Neutrophil (primary cell): Measurements from ENCODE around the gene BDNF.

Experiments
- H3K27ac ChIP-seq: fragments of 200-600 bp; sonication (generic); 2 replicates; pipeline ENCODE4 v1.5.1; 2016; ENCODE audit warnings: mild to moderate bottlenecking, moderate library complexity
- H3K27me3 ChIP-seq: fragments of 200-600 bp; sonication (generic); 2 replicates; pipeline ENCODE4 v1.6.0; 2016; ENCODE audit warnings: mild to moderate bottlenecking
- H3K36me3 ChIP-seq: fragments of 200-600 bp; sonication (generic); 2 replicates; pipeline ENCODE4 v1.5.1; 2017
- H3K4me1 ChIP-seq, 2 experiments: fragments of 200-600 bp in 1 of 2; sonication (generic) in 1 of 2; 1 replicate in 1 of 2; 2 replicates in 1 of 2; pipeline versions ENCODE4 v1.5.1 to v1.6.1; 2013 to 2016; ENCODE audit warnings: low read depth in 1 of 2, low read length in 1 of 2, mild to moderate bottlenecking in 1 of 2, moderate library complexity in 1 of 2; ENCODE audit not compliant: control insufficient read depth in 1 of 2, insufficient read depth in 1 of 2
- H3K4me3 ChIP-seq, 2 experiments: fragments of 200-600 bp in 1 of 2; sonication (generic) in 1 of 2; 1 replicate in 1 of 2; 2 replicates in 1 of 2; pipeline ENCODE4 v1.5.1; 2013 to 2016; ENCODE audit warnings: low read depth in 1 of 2, low read length in 1 of 2, mild to moderate bottlenecking in 1 of 2, moderate library complexity in 1 of 2
- H3K9me3 ChIP-seq: fragments of 200-600 bp; sonication (generic); 2 replicates; pipeline ENCODE4 v1.5.1; 2016
- CTCF ChIP-seq: fragments of 200-600 bp; sonication (generic); IDR thresholded peaks from 2 replicates; pipeline ENCODE4 v1.5.1; 2016; ENCODE audit warnings: antibody characterized with exemption

The BDNF gene

GRCh38 chr11:27658535-27659236, 41.6 kb downstream of the BDNF start:
- no peaks in the 10 kb centered on the region for H3K9me3 ChIP-seq
- H3K27ac ChIP-seq, result no peak overlapping the region
- TF ChIP-seq CTCF, result no peak
- H3K36me3 ChIP-seq, result no peaks in the 10 kb centered on the region
- no peaks in the 10 kb centered on the region for H3K27me3 ChIP-seq
- no peaks in the 10 kb centered on the region for H3K4me1 ChIP-seq
- H3K4me3 ChIP-seq, result no peak overlapping the region

- Histone ChIP-seq H3K9me3 (no peaks in the 10 kb centered on the region), H3K36me3 (no peaks in the 10 kb centered on the region), H3K4me1 (no peaks in the 10 kb centered on the region), H3K27me3 (no peaks in the 10 kb centered on the region), H3K27ac (no peak overlapping the region), H3K4me3 (no peak overlapping the region)
- TF ChIP-seq CTCF, result no peak
Observed at GRCh38 chr11:27656806-27657483, 43.3 kb downstream of the BDNF start.

DNA sequence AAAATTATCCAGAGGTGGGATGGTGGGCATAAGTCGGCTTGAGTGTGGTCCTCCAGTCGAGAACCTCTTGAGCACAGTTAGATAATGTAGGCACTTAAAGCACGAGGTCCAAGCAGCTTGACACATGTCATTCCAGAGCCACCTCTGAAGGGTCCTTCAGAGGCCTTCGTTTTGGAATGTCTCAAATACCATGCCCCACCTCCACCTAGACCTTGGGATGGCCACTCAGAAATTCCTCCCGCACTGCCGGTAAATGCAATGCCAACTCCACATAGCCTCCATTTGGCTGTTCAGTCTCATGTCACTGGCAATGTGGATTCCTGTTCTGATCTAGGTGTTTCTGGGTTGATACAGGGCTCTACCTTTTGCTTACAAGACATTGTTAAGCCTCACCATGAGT, 43.9 kb downstream of the BDNF start:
- Histone ChIP-seq H3K27me3 (no peaks in the 10 kb centered on the region), H3K4me1 (no peaks in the 10 kb centered on the region), H3K4me3 (no peak overlapping the region), H3K9me3 (no peaks in the 10 kb centered on the region), H3K27ac (no peak overlapping the region), H3K36me3 (no peaks in the 10 kb centered on the region)
- no peak for TF ChIP-seq CTCF

GRCh38 chr11:27653990-27654758, 46.1 kb downstream of the BDNF start:
- TF ChIP-seq CTCF, result no peak
- Histone ChIP-seq H3K9me3 (no peaks in the 10 kb centered on the region), H3K36me3 (no peaks in the 10 kb centered on the region), H3K4me3 (no peak overlapping the region), H3K27ac (no peak overlapping the region), H3K27me3 (no peaks in the 10 kb centered on the region), H3K4me1 (no peaks in the 10 kb centered on the region)

GRCh38 chr11:27651711-27652110, 48.5 kb downstream of the BDNF start:
- Histone ChIP-seq H3K4me1 (no peaks in the 10 kb centered on the region), H3K9me3 (no peaks in the 10 kb centered on the region), H3K36me3 (no peaks in the 10 kb centered on the region), H3K4me3 (no peak overlapping the region), H3K27ac (no peak overlapping the region), H3K27me3 (no peaks in the 10 kb centered on the region)
- no peak for TF ChIP-seq CTCF
